ENCODE results near the gene MIP.
"Not testable (repeated sequence)": the region's sequence is repeated elsewhere in the genome, so short reads cannot be mapped to it uniquely, and the experiment has no call there.

MIP gene

DNA sequence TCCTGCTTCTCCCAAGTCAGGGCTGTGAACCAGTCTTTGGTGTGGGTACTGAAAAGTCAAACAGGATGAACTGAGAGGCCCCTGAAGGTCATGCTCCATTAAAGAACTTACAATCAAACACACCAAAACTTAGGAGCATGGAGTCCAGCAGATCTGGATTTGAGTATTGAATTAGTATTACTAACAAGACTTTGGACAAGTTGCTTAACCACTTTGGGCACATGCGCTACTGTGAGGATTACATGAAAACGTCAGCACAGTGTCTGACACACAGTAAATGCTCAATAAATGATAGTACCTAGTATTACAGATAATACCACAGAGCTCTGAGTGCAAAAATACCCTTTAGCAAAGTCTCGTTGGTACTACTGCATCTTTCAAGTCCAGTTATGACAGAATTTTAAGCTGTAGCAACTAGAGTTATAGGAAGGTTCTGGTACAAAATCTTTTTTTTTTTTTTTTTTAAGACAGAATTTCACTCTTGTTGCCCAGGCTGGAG is 28.5 kb downstream of the MIP start:
- no peaks in the 10 kb centered on the region for H3K9me3 ChIP-seq (ENCODE audit: control insufficient read depth, low read length)
- H3K27me3 ChIP-seq (replicated peaks; ENCODE audit: control insufficient read depth, insufficient read depth, low read length): no peaks in the 10 kb centered on the region
- H3K9ac ChIP-seq (ENCODE audit: low read length): no peak overlapping the region
- no peak for DNase-seq (ENCODE audit: low read depth)
- H3K36me3 ChIP-seq (ENCODE audit: control insufficient read depth, insufficient read depth, low read length, severe bottlenecking): peaks cover 4% of the 10 kb centered on the region
- no peaks in the 10 kb centered on the region for H3K4me1 ChIP-seq (ENCODE audit: control insufficient read depth, insufficient read depth, low read length)
- H3K4me3 ChIP-seq (ENCODE audit: low read length): no peak overlapping the region

DNA sequence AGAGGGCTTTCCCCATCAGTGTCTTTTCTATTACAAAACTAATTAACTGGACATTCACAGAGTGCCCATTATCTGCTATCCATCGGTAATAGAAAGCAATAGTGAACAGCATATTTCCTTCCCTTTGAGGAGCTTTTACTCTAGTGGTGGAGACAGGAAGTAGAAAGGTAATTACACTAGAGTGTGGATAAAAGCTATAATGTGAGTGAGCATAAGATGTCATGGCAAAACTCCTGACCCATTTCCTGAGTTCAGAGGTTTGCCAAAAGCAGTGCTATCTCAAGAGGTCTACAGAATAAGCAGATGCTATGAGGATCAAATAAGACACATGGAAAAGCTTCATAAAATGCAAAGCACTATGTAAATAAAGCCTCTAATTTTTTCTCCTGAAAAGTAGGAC is 29.3 kb downstream of the MIP start:
- Histone ChIP-seq H3K9me3 (ENCODE audit: control insufficient read depth, low read length) (no peaks in the 10 kb centered on the region), H3K27me3 (replicated peaks; ENCODE audit: control insufficient read depth, insufficient read depth, low read length) (no peaks in the 10 kb centered on the region), H3K4me1 (ENCODE audit: control insufficient read depth, insufficient read depth, low read length) (no peaks in the 10 kb centered on the region), H3K36me3 (ENCODE audit: control insufficient read depth, insufficient read depth, low read length, severe bottlenecking) (peaks cover 10% of the 10 kb centered on the region), H3K9ac (ENCODE audit: low read length) (no peak overlapping the region), H3K4me3 (ENCODE audit: low read length) (no peak overlapping the region)
- DNase-seq (ENCODE audit: low read depth): no peak

GRCh38 chr12:56420411-56420810 is 34.0 kb downstream of the MIP start:
- no peak for DNase-seq (ENCODE audit: low read depth)
- no peak overlapping the region for H3K4me3 ChIP-seq (ENCODE audit: low read length)
- H3K9me3 ChIP-seq (ENCODE audit: control insufficient read depth, low read length): no peaks in the 10 kb centered on the region
- H3K27me3 ChIP-seq (replicated peaks; ENCODE audit: control insufficient read depth, insufficient read depth, low read length): no peaks in the 10 kb centered on the region
- no peak overlapping the region for H3K9ac ChIP-seq (ENCODE audit: low read length)
- H3K36me3 ChIP-seq (ENCODE audit: control insufficient read depth, insufficient read depth, low read length, severe bottlenecking): peaks cover 13% of the 10 kb centered on the region
- no peaks in the 10 kb centered on the region for H3K4me1 ChIP-seq (ENCODE audit: control insufficient read depth, insufficient read depth, low read length)

DNA sequence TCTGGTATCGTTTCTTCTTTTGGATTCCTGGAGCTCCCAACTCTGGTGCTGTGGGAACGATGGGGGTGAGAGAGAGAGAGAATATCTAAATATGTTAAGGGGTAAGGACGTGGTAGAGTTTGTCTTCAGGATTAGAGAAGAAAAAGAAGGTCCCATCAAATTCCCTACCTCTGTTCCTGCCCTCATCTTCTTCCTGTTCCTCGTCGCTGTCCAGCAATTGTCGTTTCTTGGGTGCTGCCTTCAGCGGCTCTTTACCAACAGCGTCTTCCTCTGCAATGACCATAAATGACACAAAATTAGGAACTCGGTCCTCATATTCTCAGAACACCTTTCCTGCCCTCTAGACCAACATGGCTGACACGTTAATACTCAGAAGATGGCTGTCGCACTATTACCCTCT is 36.7 kb downstream of the MIP start:
- peaks cover 4% of the 10 kb centered on the region for H3K4me1 ChIP-seq (ENCODE audit: control insufficient read depth, insufficient read depth, low read length)
- DNase-seq (ENCODE audit: low read depth): no peak
- peaks cover 9% of the 10 kb centered on the region for H3K36me3 ChIP-seq (ENCODE audit: control insufficient read depth, insufficient read depth, low read length, severe bottlenecking)
- H3K27me3 ChIP-seq (replicated peaks; ENCODE audit: control insufficient read depth, insufficient read depth, low read length): no peaks in the 10 kb centered on the region
- H3K4me3 ChIP-seq (ENCODE audit: low read length): no peak overlapping the region
- H3K9ac ChIP-seq (ENCODE audit: low read length): no peak overlapping the region
- H3K9me3 ChIP-seq (ENCODE audit: control insufficient read depth, low read length): no peaks in the 10 kb centered on the region

GRCh38 chr12:56414401-56414800 is 40.1 kb downstream of the MIP start:
- Histone ChIP-seq H3K4me3 (ENCODE audit: low read length) (no peak overlapping the region), H3K4me1 (ENCODE audit: control insufficient read depth, insufficient read depth, low read length) (peaks cover 16% of the 10 kb centered on the region), H3K9me3 (ENCODE audit: control insufficient read depth, low read length) (no peaks in the 10 kb centered on the region), H3K9ac (ENCODE audit: low read length) (no peak overlapping the region), H3K27me3 (replicated peaks; ENCODE audit: control insufficient read depth, insufficient read depth, low read length) (no peaks in the 10 kb centered on the region), H3K36me3 (ENCODE audit: control insufficient read depth, insufficient read depth, low read length, severe bottlenecking) (peaks cover 2% of the 10 kb centered on the region)
- DNase-seq (ENCODE audit: low read depth): no peak

- Histone ChIP-seq H3K27me3 (replicated peaks; ENCODE audit: control insufficient read depth, insufficient read depth, low read length) (no peaks in the 10 kb centered on the region), H3K4me3 (ENCODE audit: low read length) (no peak overlapping the region), H3K36me3 (ENCODE audit: control insufficient read depth, insufficient read depth, low read length, severe bottlenecking) (no peaks in the 10 kb centered on the region), H3K9me3 (ENCODE audit: control insufficient read depth, low read length) (no peaks in the 10 kb centered on the region), H3K4me1 (ENCODE audit: control insufficient read depth, insufficient read depth, low read length) (peaks cover 16% of the 10 kb centered on the region), H3K9ac (ENCODE audit: low read length) (no peak overlapping the region)
- no peak for DNase-seq (ENCODE audit: low read depth)
These were observed 41.1 kb downstream of the MIP start for GRCh38 chr12:56413392-56413791.

DNA sequence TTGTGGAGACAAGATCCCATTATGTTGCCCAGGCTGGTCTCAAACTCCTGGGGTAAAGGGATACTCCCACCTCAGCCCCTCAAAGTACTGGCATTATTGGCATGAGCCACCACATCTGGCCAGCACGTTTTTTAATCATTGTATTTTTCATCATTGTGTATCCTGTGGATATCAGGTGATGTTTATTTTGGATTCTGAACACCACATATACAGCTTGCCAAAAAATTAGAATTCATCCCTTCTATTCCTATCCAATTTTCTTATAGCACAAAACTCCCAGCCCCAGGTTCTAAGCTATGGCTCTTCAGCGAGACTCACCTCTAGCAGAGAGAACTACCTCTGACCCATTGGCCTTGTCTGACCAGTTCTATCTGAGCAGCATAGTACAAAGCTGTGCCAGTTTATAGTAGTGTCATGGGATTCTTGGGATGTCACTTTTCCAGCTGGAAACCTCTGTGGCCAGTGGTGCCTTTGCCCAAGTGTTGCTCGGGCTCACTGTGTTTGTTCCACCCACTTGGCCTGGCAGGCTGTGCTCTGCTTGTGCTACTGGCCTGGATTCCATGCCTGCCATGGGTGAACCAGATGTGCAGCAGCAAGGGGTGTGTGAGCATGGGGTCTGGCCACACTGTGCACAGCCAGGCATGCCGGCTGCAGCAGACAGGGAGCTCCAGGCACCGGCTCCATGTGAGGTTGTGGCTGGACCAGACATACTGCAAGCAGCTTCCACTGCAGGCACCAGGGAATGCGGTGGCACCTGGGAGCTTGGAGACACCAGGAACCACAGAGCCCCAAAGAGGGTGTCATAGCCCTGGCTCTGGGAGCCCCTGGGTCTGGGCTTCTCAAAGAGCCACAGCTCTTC is 42.4 kb downstream of the MIP start:
- Histone ChIP-seq H3K9me3 (ENCODE audit: control insufficient read depth, low read length) (no peaks in the 10 kb centered on the region), H3K4me3 (ENCODE audit: low read length) (no peak overlapping the region), H3K9ac (ENCODE audit: low read length) (no peak overlapping the region), H3K27me3 (replicated peaks; ENCODE audit: control insufficient read depth, insufficient read depth, low read length) (no peaks in the 10 kb centered on the region), H3K4me1 (ENCODE audit: control insufficient read depth, insufficient read depth, low read length) (peaks cover 16% of the 10 kb centered on the region), H3K36me3 (ENCODE audit: control insufficient read depth, insufficient read depth, low read length, severe bottlenecking) (no peaks in the 10 kb centered on the region)
- DNase-seq (ENCODE audit: low read depth): no peak

GRCh38 chr12:56410768-56411167 is 43.7 kb downstream of the MIP start:
- H3K4me1 ChIP-seq (ENCODE audit: control insufficient read depth, insufficient read depth, low read length): peaks cover 16% of the 10 kb centered on the region
- no peak for DNase-seq (ENCODE audit: low read depth)
- no peaks in the 10 kb centered on the region for H3K36me3 ChIP-seq (ENCODE audit: control insufficient read depth, insufficient read depth, low read length, severe bottlenecking)
- H3K27me3 ChIP-seq (replicated peaks; ENCODE audit: control insufficient read depth, insufficient read depth, low read length): no peaks in the 10 kb centered on the region
- H3K4me3 ChIP-seq (ENCODE audit: low read length): no peak overlapping the region
- no peak overlapping the region for H3K9ac ChIP-seq (ENCODE audit: low read length)
- no peaks in the 10 kb centered on the region for H3K9me3 ChIP-seq (ENCODE audit: control insufficient read depth, low read length)

- H3K9ac ChIP-seq (ENCODE audit: low read length): no peak overlapping the region
- H3K9me3 ChIP-seq (ENCODE audit: control insufficient read depth, low read length): no peaks in the 10 kb centered on the region
- H3K36me3 ChIP-seq (ENCODE audit: control insufficient read depth, insufficient read depth, low read length, severe bottlenecking): no peaks in the 10 kb centered on the region
- H3K27me3 ChIP-seq (replicated peaks; ENCODE audit: control insufficient read depth, insufficient read depth, low read length): no peaks in the 10 kb centered on the region
- H3K4me3 ChIP-seq (ENCODE audit: low read length): no peak overlapping the region
- no peak for DNase-seq (ENCODE audit: low read depth)
- peaks cover 16% of the 10 kb centered on the region for H3K4me1 ChIP-seq (ENCODE audit: control insufficient read depth, insufficient read depth, low read length)
These were observed 45.5 kb downstream of the MIP start for GRCh38 chr12:56408799-56409417.

GRCh38 chr12:56404227-56404626 is 50.2 kb downstream of the MIP start:
- H3K27me3 ChIP-seq (replicated peaks; ENCODE audit: control insufficient read depth, insufficient read depth, low read length); H3K36me3 ChIP-seq (ENCODE audit: control insufficient read depth, insufficient read depth, low read length, severe bottlenecking); H3K4me1 ChIP-seq (ENCODE audit: control insufficient read depth, insufficient read depth, low read length); H3K4me3 ChIP-seq (ENCODE audit: low read length); DNase-seq (ENCODE audit: low read depth); H3K9me3 ChIP-seq (ENCODE audit: control insufficient read depth, low read length); H3K9ac ChIP-seq (ENCODE audit: low read length): not testable (repeated sequence)

- H3K4me1 ChIP-seq (ENCODE audit: control insufficient read depth, insufficient read depth, low read length); H3K27me3 ChIP-seq (replicated peaks; ENCODE audit: control insufficient read depth, insufficient read depth, low read length); H3K4me3 ChIP-seq (ENCODE audit: low read length); H3K9ac ChIP-seq (ENCODE audit: low read length); DNase-seq (ENCODE audit: low read depth); H3K36me3 ChIP-seq (ENCODE audit: control insufficient read depth, insufficient read depth, low read length, severe bottlenecking): not testable (repeated sequence)
- H3K9me3 ChIP-seq (ENCODE audit: control insufficient read depth, low read length): peaks cover 20% of the 10 kb centered on the region
These were observed 52.8 kb downstream of the MIP start for GRCh38 chr12:56401612-56402011.

Measured in adipocyte (in vitro differentiated cells).